ES-I3 (cell line): Measurements from ENCODE around the gene CCDC51.
"Not testable (repeated sequence)": the region's sequence is repeated elsewhere in the genome, so short reads cannot be mapped to it uniquely, and the experiment has no call there.

Experiments
- H3K36me3 ChIP-seq: 2 replicates; pipeline ENCODE4 v1.6.1; 2013; ENCODE audit warnings: mild to moderate bottlenecking, low read length, control low read depth, moderate library complexity; ENCODE audit not compliant: insufficient read depth
- H3K4me1 ChIP-seq: 2 replicates; pipeline ENCODE4 v1.6.1; 2013; ENCODE audit warnings: mild to moderate bottlenecking, control low read depth, low read length; ENCODE audit not compliant: insufficient read depth
- H3K9ac ChIP-seq: 2 replicates; pipeline ENCODE4 v1.6.1; 2013; ENCODE audit warnings: low read depth, mild to moderate bottlenecking, low read length, moderate library complexity
- H3K9me3 ChIP-seq: 2 replicates; pipeline ENCODE4 v1.6.1; 2013; ENCODE audit warnings: mild to moderate bottlenecking, low read length, moderate library complexity; ENCODE audit not compliant: control insufficient read depth, insufficient read depth

The CCDC51 gene, protein sequence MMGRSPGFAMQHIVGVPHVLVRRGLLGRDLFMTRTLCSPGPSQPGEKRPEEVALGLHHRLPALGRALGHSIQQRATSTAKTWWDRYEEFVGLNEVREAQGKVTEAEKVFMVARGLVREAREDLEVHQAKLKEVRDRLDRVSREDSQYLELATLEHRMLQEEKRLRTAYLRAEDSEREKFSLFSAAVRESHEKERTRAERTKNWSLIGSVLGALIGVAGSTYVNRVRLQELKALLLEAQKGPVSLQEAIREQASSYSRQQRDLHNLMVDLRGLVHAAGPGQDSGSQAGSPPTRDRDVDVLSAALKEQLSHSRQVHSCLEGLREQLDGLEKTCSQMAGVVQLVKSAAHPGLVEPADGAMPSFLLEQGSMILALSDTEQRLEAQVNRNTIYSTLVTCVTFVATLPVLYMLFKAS

DNA sequence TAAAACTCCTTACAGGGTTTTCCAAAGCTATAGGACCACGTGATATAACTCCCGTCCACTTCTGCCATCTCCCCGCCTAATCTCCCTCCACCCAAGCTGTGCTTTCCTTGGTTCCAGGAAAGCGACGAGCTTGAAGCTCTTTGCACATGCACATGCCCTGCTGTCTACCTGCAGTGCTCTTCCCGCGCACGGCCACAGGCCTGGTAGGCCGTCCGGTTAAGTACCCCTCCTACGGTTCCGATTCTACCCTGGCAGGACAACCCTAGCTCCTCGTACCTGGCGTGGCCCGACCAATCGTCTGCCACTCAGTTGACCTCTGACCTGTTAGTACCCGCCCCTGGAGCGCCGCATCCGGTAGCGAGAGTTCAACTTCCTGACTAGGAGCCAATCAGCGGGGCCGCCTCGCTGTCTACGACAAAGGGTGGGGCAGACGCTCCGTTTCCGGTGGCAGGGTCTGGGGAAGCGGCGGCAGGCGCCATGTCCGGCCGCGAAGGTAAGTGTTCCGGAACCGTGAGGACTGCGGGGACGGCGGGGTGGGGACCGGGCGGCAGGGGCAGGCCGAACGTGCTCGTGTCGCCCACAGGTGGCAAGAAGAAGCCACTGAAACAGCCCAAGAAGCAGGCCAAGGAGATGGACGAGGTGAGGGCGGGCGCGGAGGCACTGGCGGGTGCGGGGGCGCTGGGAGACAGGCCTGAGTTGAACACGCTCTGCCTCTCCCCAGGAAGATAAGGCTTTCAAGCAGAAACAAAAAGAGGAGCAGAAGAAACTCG is at the start of gene CCDC51, which contains the start of gene TMA7:
TSS of gene CCDC51 (minus strand) at position 300 of the 770 bp plus-strand sequence. CDS start 4,991 bp downstream, outside the sequence.
TSS of gene TMA7 (plus strand) at position 438 of the 770 bp plus-strand sequence. CDS start at position 478, 40 bp downstream.
- Histone ChIP-seq H3K36me3 (peaks cover 10% of the 10 kb centered on the region), H3K9me3 (no peaks in the 10 kb centered on the region), H3K9ac (peak within 1 kb of the TSS; percentile 86), H3K4me1 (peaks cover 7% of the 10 kb centered on the region; the same call in 1 of the 2 replicates)

- Histone ChIP-seq H3K36me3 (no peaks in the 10 kb centered on the region), H3K9ac (no peak overlapping the region), H3K9me3 (no peaks in the 10 kb centered on the region), H3K4me1 (no peaks in the 10 kb centered on the region)
Measured at GRCh38 chr3:48486952-48487351, 47.0 kb upstream of the CCDC51 start.

DNA sequence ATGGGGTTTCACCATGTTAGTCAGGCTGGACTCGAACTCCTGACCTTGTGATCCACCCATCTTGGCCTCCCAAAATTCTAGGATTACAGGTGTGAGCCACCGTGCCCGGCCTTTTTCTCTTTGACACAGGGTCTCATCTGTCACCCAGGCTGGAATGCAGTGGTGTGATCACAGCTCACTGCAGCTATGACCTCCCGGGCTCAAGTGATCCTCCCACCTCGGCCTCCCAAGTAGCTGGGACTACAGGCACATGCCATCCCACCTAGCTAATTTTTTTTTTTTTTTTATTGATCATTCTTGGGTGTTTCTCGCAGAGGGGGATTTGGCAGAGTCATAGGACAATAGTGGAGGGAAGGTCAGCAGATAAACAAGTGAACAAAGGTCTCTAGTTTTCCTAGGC is 42.9 kb upstream of the CCDC51 start:
- not testable (repeated sequence) for H3K36me3 ChIP-seq, H3K4me1 ChIP-seq, H3K9me3 ChIP-seq, H3K9ac ChIP-seq

GRCh38 chr3:48480891-48481290 is 41.0 kb upstream of the CCDC51 start:
- not testable (repeated sequence) for H3K9me3 ChIP-seq, H3K36me3 ChIP-seq, H3K9ac ChIP-seq, H3K4me1 ChIP-seq

DNA sequence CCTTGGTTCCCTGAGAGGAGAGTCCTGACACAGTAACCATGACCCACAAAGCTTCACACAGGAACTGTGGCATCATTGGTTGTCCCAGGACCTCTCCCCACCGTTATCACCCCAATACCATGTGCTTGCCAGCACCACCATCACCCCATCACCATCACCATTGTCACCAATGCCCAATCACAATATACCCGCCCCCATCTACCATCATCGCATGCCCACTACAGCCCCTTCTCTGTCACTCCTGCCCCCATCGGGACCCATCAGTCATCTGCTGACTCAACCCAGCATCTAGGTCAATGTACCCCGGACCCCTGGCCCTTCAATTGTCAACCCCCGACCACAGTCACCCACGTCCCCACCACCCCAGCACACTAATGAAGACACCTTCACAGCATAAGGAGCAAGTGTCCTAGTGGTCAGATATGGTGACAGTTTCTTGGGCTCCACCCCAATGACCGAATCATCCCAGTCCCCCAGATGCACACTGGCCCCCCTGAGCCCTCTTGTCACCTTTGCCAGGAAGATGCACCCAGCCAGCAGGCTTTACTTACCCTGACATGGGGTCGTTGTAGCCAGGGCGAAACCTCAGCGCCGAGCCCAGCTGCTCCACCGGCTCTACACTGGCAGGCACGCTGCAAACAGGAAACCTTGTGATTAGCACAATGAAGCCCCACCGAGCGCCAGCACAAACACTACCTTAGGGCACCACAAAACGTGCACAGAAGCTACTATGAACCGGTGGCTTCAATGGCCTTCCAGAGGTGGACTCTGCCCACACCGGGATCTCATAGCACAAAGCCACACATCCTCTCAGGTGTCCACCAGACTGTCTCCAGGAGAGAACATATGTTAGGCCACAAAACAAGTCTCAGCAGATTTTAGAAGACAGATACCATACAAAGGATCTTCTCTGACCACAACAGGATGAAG is 39.0 kb upstream of the CCDC51 start:
- Histone ChIP-seq H3K9ac (no peak overlapping the region), H3K36me3 (no peaks in the 10 kb centered on the region), H3K4me1 (peaks cover 10% of the 10 kb centered on the region), H3K9me3 (no peaks in the 10 kb centered on the region)

DNA sequence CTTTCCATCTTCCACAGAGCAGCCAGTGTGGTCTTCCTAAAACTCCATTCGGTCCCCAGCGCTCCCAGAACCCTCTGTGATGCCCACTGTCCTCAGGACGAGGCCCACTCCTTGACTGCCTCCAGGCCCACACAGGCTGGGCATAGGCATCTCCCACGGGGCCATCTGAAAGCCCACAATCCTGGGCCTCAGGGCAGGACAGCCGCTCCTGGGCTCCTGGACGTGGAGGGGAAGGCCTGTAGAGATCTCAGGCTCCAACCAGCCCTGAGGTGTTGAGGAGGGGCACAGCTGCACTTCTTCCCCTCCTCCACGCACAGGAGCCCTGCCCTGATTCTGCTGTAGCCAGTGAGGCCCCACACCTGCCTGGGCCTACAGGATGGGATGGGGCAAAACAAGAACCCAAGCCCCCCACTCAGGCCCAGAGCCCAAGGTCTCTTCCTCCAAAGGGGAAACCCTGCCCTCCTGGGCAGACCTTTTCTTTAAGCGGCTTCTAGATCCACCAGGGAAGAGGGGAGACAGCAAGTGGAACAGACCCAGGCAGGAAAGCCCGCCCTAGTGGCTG is 38.1 kb upstream of the CCDC51 start:
- no peaks in the 10 kb centered on the region for H3K36me3 ChIP-seq
- H3K4me1 ChIP-seq: peaks cover 14% of the 10 kb centered on the region
- H3K9ac ChIP-seq: no peak overlapping the region
- H3K9me3 ChIP-seq: no peaks in the 10 kb centered on the region

GRCh38 chr3:48476426-48477053 is 36.6 kb upstream of the CCDC51 start:
- peaks cover 14% of the 10 kb centered on the region for H3K4me1 ChIP-seq

GRCh38 chr3:48475188-48475587 is 35.3 kb upstream of the CCDC51 start:
- H3K9me3 ChIP-seq: no peaks in the 10 kb centered on the region
- no peaks in the 10 kb centered on the region for H3K36me3 ChIP-seq
- H3K9ac ChIP-seq: no peak overlapping the region
- H3K4me1 ChIP-seq: peaks cover 14% of the 10 kb centered on the region

More at GRCh38 chr3:48476426-48477053, 36.6 kb upstream of the CCDC51 start:
- Histone ChIP-seq H3K9me3 (no peaks in the 10 kb centered on the region), H3K9ac (no peak overlapping the region), H3K36me3 (no peaks in the 10 kb centered on the region)

DNA sequence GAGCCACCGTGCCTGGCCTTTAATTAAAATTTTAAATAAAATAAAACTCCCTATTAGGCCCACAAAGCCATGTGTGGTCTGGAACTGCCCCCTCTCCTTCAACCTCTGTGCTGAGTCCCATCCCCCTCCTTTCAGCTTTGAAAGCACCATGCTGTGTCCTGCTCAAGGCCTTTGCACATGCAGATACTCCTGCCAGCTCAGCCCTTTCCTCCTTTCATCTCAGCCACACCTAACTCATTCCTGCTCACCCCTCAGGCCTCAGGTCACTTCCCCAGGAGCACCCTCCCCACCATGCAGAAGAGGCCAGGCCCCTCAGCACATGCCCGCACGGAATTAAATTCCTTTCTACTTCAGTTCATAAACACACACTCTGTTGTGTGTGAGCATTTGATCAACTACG is 34.7 kb upstream of the CCDC51 start:
- Histone ChIP-seq H3K9ac (no peak overlapping the region), H3K4me1 (peaks cover 14% of the 10 kb centered on the region), H3K36me3 (no peaks in the 10 kb centered on the region), H3K9me3 (no peaks in the 10 kb centered on the region)

- not testable (repeated sequence) for H3K9me3 ChIP-seq, H3K36me3 ChIP-seq, H3K9ac ChIP-seq
- H3K4me1 ChIP-seq: peaks cover 14% of the 10 kb centered on the region
Measured at GRCh38 chr3:48474031-48474430, 34.1 kb upstream of the CCDC51 start.

GRCh38 chr3:48473617-48473952 is 33.7 kb upstream of the CCDC51 start:
- Histone ChIP-seq H3K4me1 (peaks cover 14% of the 10 kb centered on the region), H3K36me3 (no peaks in the 10 kb centered on the region), H3K9ac (no peak overlapping the region), H3K9me3 (no peaks in the 10 kb centered on the region)

GRCh38 chr3:48472923-48473616 is 33.2 kb upstream of the CCDC51 start:
- Histone ChIP-seq H3K4me1 (peaks cover 14% of the 10 kb centered on the region), H3K9ac (peak overlapping the region; percentile 81)

GRCh38 chr3:48472673-48472922 is 32.7 kb upstream of the CCDC51 start:
- H3K4me1 ChIP-seq: peaks cover 14% of the 10 kb centered on the region
- H3K9me3 ChIP-seq: no peaks in the 10 kb centered on the region
- H3K9ac ChIP-seq: peak overlapping the region; percentile 81
- H3K36me3 ChIP-seq: peaks cover 4% of the 10 kb centered on the region

More at GRCh38 chr3:48472923-48473616, 33.2 kb upstream of the CCDC51 start:
- Histone ChIP-seq H3K9me3 (no peaks in the 10 kb centered on the region), H3K36me3 (no peaks in the 10 kb centered on the region)
